Stimulated activated CD4-positive, alpha-beta T cell treated with anti-CD3 and anti-CD28 coated beads, Interleukin-12 subunit alpha, Interleukin-12 subunit beta, amount 100 ng/mL, for 4 hours (primary cell): ENCODE results near the gene MGRN1.
A peak's percentile ranks its signal among the peaks of the same experiment; 100 is the strongest.

Experiments
- DNase-seq: peaks from one replicate; pipeline ENCODE4 v3.0.0-alpha.2; 2020

Gene MGRN1

GRCh38 chr16:4689864-4690704, 65.5 kb downstream of the MGRN1 start:
- DNase-seq = no peak

DNA sequence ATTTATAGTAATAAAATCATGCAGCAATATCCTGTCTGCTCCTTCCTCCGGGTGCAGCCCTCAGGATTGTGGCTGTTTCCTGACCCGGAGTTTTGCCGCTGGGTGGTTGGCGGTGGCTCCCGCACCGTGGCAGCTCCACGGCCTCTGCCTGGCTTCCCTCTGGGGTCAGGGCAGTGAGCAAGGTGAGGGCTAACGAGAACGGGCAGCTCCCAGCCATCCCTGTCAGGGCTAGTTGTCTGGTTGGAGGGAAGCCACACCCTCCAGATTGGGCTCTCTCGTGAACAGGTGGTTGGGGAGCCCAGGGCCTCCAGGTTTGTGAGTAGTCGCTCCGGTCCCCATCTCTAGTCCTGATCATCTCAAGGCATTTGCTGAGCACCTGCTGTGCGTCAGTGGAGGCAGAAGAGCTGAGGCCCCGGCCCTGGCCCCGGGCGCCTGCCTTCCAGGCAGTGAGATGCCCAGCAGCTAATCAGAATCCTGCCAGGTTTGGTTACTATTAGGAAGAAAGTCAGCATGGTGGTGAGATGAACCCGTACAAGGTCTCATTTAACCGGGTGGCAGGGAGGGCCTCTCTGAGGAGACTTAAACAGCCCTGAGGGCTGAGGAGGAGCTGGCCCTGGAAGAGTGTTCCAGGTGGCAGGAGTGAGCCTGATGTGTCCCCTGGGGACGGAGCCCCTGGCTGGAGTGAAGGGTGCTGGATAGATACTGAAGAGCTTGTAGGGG, 66.5 kb downstream of the MGRN1 start:
- DNase-seq = no peak

GRCh38 chr16:4691666-4692412, 67.2 kb downstream of the MGRN1 start:
- DNase-seq = no peak

GRCh38 chr16:4692460-4693295, 68.1 kb downstream of the MGRN1 start:
- no peak for DNase-seq

DNA sequence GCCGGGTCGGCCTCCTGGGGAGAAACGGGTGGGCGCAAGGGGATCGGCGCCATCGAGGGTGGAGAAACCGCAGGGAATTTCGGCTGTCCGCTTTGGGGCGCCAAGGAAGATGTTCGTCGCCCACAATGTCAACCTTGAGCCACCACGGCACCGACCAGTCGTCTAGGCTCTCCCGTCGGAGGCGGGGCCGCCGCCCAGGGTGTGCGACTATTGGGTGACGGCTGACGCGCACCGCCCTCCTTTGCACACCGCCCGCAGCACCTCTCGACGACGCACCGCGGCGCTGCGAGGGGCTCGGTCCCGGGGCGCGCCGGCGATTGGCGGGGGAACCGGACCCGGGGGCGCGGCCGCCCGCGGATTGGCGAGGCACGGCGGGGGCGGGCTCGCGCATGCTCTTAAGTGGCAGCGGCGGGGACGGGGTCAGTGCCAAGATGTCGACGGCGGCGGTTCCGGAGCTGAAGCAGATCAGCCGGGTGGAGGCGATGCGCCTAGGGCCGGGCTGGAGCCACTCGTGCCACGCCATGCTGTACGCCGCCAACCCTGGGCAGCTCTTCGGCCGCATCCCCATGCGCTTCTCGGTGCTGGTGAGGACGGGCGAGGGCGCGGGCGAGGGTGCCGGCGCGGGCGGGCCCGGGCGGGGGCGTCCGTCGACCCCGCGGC, 68.8 kb downstream of the MGRN1 start, which contains the start of gene NUDT16L1:
NUDT16L1 (plus strand) TSS at position 267 of the 660 bp plus-strand sequence; CDS start at position 432, 165 bp downstream.
- peak; percentile 96 for DNase-seq

DNA sequence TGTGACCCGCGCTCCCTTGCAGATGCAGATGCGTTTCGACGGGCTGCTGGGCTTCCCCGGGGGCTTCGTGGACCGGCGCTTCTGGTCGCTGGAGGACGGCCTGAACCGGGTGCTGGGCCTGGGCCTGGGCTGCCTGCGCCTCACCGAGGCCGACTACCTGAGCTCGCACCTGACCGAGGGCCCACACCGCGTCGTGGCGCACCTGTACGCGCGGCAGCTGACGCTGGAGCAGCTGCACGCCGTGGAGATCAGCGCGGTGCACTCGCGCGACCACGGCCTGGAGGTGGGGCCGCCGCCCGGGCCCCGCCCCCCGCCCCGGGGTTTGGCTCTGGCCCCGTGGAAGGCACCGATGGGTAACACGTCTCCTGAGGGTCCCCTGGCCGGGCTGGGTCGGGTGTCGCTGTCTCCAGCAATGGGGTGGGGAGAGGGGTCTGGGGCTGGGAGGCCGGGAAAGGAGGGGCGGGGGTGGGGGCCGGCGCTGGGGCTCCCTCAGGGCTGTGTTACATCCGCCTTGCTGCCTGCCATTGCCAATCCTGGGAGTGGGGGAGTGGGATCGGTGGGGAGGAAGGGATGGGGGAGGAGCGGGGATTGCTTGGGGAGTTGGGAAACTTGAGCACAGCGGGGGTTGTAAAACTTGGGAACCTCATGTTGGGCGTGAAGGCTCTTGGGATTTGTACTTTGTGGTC, 69.5 kb downstream of the MGRN1 start:
- peak; percentile 45 for DNase-seq

- DNase-seq = no peak
Measured at GRCh38 chr16:4694642-4695451, 70.2 kb downstream of the MGRN1 start.

DNA sequence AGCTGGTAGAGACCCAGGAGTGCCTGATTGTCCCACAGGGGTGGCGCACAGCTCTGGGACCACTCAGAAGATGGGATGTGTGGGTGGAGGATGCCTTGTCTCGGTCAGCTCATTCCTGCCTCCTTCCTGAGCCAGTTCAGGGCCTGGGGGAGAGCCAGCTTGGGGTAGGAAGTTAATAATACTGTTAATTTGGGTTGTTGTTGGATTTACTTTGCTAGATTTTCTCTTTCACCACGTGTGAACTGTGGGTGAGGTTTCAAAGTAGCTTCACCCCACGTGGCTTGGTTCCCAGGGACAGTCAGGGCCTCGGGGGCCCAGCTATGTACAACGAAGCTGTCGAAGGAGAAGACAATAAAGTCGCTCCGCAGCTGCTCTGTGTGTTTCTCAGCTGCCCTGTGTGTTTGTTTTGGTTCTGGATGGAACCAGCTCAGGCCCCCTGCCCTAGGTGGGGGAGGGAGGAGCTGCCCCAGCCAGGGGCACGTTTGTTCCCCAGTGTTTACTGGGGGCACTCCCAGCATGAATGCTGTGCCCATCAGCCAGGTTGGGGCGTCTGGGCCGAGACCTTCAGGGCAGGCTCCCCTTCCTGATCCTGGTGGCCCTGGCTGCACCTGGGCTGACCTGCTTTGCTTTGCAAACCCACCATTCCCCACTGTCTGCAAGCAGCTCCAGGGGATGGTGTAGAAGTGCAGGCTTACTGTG, 71.0 kb downstream of the MGRN1 start:
- DNase-seq = no peak

DNA sequence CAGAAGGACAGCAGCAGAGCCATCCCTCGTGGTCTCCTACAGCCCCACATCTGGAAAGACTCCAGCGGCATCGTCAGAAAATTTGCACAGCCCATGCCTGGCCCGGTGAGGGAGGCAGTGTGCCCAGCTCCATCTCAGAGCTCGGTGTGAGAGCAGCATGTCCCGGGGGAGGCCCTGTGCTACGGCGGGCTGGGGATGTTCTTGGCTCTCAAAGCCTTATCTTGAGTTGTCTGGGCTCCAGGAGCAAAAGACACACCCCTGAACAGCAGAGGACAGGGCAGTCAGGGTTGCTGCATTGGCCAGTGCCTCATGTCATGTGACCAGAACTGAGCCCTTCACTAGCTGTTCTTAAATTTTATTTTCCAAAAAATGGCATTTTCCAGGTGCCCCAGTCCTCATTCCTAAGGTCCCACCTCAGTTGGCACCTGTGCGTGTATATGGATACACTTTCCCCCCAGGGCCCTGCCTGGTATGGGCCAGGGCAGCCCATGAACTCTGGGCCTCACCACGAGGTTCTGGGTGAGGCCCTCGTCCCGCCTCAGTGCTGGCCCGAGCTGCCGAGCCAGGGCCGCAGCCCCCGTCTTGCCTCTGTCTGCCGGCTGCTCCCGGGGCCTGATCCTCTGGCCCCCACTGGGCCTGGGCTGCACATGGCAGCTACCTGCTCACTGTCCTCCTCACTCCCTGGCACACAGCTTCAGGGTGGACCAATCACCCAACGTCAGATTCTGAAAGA, 71.7 kb downstream of the MGRN1 start:
- no peak for DNase-seq

DNA sequence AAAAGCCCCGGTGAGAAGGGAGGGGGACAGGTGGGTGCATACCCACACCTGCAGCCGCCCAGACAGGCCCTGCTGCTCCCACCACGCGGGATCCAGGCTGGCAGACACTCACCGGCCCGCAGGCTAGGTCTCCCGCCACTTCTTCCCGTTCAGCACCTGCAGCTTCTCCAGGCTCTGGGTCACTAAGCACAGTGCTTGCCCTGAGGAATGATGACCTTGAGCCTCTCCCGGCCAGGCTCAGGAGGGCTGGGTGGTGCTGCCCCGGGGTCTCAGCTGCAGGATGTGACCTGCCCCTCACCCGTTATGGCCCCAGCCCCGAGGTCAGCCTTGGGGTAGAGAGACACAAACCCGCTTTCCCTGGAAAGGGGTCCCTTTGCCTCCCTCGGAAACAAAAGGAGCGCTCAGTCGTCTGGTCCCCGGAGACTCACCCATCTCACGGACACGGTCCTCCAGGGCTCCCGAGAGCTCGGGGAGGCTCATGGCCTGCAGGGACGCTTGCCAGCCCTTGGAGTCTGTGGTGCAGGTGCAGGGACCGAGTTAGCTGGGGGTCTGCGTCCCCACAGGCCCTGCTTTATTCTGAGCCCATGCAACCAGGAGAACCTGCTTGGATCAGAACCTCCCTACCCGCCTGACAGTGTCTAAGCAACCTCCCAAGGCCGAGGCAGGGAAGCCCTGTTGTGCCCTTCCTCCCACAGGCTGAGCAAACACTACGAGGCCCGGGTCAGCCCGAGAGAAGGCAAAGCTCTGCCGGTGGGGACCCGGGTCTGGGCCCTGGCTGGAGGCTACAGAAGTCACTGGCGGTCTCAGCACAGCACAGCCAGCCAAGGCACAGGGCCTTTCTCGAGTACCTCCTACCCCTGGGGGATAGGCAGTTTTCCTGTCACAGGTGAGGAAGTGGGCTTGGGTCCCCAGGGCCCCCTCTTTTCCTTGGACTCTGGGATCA, 72.5 kb downstream of the MGRN1 start:
- DNase-seq = no peak

- no peak for DNase-seq
Measured at GRCh38 chr16:4697848-4698291, 73.2 kb downstream of the MGRN1 start.

DNA sequence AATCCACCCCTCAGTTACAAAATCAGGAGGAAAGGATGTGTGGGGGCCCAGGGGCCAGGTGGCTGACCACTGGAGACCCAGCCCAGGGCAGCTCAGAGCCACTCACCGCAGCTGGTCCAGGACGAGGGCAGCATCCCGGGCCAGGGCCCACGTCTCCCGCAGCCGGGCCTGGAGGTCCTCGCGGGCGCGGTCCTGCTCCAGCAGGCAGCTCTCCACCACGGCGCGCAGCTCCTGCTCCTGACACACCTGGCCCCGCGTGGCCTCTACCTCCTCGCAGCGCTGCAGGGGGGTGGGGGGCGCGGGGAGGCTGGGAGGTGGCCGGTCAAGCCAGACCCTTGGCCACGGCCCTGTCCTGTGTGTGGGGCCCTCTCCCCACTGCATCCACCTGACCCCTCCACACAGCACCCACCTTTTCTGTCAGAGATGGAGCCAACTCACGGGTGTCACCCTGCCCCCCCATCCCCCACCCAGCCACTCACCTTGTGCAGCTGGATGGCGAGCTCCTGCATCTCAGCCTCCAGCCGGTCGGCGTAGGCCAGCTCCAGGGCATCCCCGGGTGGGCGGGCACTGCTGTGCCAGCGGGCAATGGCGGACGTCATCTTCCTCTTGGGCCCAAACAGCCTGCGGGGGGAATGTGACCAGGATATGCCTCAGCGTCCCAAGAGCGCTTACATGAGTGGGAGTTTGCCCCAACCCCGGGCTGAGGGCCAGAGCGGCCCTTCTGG, 73.9 kb downstream of the MGRN1 start:
- DNase-seq = no peak

DNA sequence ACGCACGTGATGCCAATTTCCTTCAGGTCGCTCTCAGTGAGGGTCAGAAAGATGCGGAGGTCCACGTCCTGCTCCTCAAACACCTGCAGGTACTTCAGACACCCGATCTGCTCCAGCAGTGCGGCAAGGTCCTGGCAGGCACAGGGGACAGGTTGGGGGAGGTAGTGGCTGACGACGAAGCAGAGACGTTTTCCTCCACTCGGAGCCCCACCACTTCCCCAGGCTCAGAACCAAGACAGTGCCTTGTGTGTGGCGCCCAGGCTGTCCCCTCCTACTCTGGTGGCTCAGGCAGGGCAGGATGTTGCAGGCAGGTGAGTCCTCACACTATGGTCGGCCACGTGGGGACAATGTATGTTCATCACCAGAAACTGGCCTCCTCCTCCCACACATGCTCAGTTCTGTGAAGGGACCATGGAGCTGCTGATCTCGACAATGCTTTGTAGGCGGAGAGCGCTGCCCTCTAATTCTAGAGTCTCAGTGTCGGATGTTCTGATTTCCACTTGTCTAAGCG, 74.5 kb downstream of the MGRN1 start:
- DNase-seq = no peak

GRCh38 chr16:4700380-4700996, 75.9 kb downstream of the MGRN1 start:
- DNase-seq = no peak

DNA sequence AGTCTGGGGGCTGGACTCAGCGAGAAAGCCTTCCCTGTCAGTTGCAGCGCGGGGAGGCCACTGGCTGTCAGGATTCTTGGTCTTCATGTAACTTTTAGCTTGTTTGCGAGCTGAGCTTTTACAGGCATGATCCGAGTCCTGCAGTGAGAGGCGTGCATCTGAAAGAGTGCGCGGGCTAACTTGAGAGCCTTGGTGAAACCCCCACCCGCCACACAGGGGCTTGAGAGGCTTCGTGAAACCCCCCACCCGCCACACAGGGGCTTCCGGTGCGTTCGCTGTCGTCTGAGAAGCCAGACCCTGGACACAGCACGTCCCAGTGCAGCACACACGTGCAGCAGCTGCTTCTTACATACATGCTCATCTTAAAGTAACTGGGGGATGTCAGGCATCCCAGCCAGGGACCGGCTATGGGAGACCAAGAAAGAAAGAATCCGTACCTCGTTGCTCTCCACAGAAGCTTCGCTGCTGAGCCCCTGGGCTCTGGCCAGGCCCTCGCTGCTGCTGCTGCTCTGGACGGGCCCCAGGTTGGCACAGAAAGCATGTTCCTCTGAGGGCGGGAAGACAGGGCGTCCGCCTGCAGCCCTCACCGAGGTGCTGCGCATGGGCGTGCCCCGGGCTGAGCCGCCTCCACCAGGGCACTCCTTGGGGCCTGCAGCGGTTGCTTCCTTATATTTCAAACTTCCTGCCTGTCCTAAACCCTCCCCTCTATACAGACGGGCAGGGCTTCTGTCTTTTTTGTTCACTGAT, 76.5 kb downstream of the MGRN1 start:
- DNase-seq = no peak
